HepG2 (cell line): ENCODE results near the gene RANBP3. TPM values are rescaled to one million over a fixed set of nuclear protein-coding genes. Genes with fewer than 3 reads are reported as not detected.

ENCODE experiments used
- ELF3 ChIP-seq: IDR thresholded peaks from 2 replicates; pipeline ENCODE4 v1.6.1; 2016; ENCODE audit warnings: missing genetic modification reagents, missing compliant biosample characterization
- HMGA1 ChIP-seq: sonication (generic); formaldehyde crosslinking; conservative IDR thresholded peaks from 2 replicates; pipeline ENCODE4 v1.4.0; 2020; ENCODE audit warnings: missing genetic modification reagents
- NFKBIZ ChIP-seq: IDR thresholded peaks from 2 replicates; pipeline ENCODE4 v1.6.1; 2018; ENCODE audit warnings: missing genetic modification reagents, missing compliant biosample characterization
- NKX3-1 ChIP-seq: sonication (generic); formaldehyde crosslinking; IDR thresholded peaks from 2 replicates; pipeline ENCODE4 v1.5.0; 2020; ENCODE audit warnings: missing genetic modification reagents
- NR3C1 ChIP-seq: sonication (generic); formaldehyde crosslinking; IDR thresholded peaks from 2 replicates; pipeline ENCODE4 v1.4.0; 2020; ENCODE audit warnings: missing genetic modification reagents
- RFXANK ChIP-seq: IDR thresholded peaks from 2 replicates; pipeline ENCODE4 v1.6.1; 2016
- ZNF205 ChIP-seq: IDR thresholded peaks from 2 replicates; pipeline ENCODE4 v1.6.1; 2018; ENCODE audit warnings: missing biosample characterization, missing genetic modification reagents
- ZNF235 ChIP-seq: sonication (generic); formaldehyde crosslinking; IDR thresholded peaks from 2 replicates; pipeline ENCODE4 v1.8.1; 2023; ENCODE audit warnings: mild to moderate bottlenecking, missing genetic modification reagents, borderline replicate concordance
- ZNF256 ChIP-seq: sonication (generic); formaldehyde crosslinking; conservative IDR thresholded peaks from 2 replicates; pipeline ENCODE4 v1.4.0; 2020; ENCODE audit warnings: missing genetic modification reagents
- ZNF749 ChIP-seq: sonication (generic); formaldehyde crosslinking; IDR thresholded peaks from 2 replicates; pipeline ENCODE4 v1.8.0; 2022; ENCODE audit warnings: mild to moderate bottlenecking, missing genetic modification reagents, moderate library complexity, borderline replicate concordance
- ZNF839 ChIP-seq: sonication (generic); formaldehyde crosslinking; IDR thresholded peaks from 2 replicates; pipeline ENCODE4 v1.4.0; 2020; ENCODE audit warnings: missing genetic modification reagents, mild to moderate bottlenecking, borderline replicate concordance
- polyA plus RNA-seq, 8 experiments: library from polyadenylated mRNA; depleted of rRNA in 3 of 8; stranded (reverse) in 7 of 8; unstranded in 1 of 8; fragments of >200 nt; fragmentation: Illumina TruSeq in 4 of 8; extraction: Trizol in 4 of 8; gene quantifications; 2 replicates each; pipeline versions ENCODE4 v1.2.1 to v1.2.3, GENCODE V29; 2011 to 2016; ENCODE audit warnings: low read depth in 4 of 8, missing spikeins in 1 of 8, mixed read lengths in 1 of 8; ENCODE audit not compliant: insufficient read depth in 1 of 8
- total RNA-seq, 5 experiments: library from RNA; depleted of rRNA; stranded (reverse); fragments of >200 nt; fragmentation: Illumina TruSeq; extraction: Trizol; gene quantifications; 2 replicates each; pipeline ENCODE4 v1.2.3, GENCODE V29; 2016; ENCODE audit warnings: low read depth in 1 of 5
- TF ChIP-seq, protein P1 (sequence below), 2 experiments: sonication (generic) in 1 of 2; formaldehyde crosslinking in 1 of 2; IDR thresholded peaks; 2 replicates each; pipeline versions ENCODE4 v1.4.0 to v1.6.1; 2016 to 2020; ENCODE audit warnings: borderline replicate concordance in 1 of 2, low read depth in 1 of 2, mild to moderate bottlenecking in 1 of 2, missing genetic modification reagents in 1 of 2
- TF ChIP-seq, protein P2 (sequence below): sonication (generic); formaldehyde crosslinking; conservative IDR thresholded peaks from 2 replicates; pipeline ENCODE4 v1.8.1; 2023; ENCODE audit warnings: missing genetic modification reagents
- TF ChIP-seq, protein P3 (sequence below): sonication (generic); formaldehyde crosslinking; IDR thresholded peaks from 2 replicates; pipeline ENCODE4 v1.5.0; 2020; ENCODE audit warnings: mild to moderate bottlenecking, missing genetic modification reagents
- TF ChIP-seq, protein P4 (sequence below): conservative IDR thresholded peaks from 2 replicates; pipeline ENCODE4 v1.6.1; 2018; ENCODE audit warnings: missing genetic modification reagents
- TF ChIP-seq, protein P5 (sequence below): sonication (generic); formaldehyde crosslinking; IDR thresholded peaks from 2 replicates; pipeline ENCODE4 v1.5.0; 2020; ENCODE audit warnings: missing genetic modification reagents, mild to moderate bottlenecking, borderline replicate concordance
- TF ChIP-seq, protein P6 (sequence below): IDR thresholded peaks from 2 replicates; pipeline ENCODE4 v1.6.1; 2016; ENCODE audit warnings: missing compliant biosample characterization, missing genetic modification reagents, borderline replicate concordance

Gene RANBP3
- total and polyA plus RNA-seq, 2 of the 13 experiments (the other 11 are each of a cell fraction or from before 2014, with no cell fraction given): 39.5 to 149 TPM

DNA sequence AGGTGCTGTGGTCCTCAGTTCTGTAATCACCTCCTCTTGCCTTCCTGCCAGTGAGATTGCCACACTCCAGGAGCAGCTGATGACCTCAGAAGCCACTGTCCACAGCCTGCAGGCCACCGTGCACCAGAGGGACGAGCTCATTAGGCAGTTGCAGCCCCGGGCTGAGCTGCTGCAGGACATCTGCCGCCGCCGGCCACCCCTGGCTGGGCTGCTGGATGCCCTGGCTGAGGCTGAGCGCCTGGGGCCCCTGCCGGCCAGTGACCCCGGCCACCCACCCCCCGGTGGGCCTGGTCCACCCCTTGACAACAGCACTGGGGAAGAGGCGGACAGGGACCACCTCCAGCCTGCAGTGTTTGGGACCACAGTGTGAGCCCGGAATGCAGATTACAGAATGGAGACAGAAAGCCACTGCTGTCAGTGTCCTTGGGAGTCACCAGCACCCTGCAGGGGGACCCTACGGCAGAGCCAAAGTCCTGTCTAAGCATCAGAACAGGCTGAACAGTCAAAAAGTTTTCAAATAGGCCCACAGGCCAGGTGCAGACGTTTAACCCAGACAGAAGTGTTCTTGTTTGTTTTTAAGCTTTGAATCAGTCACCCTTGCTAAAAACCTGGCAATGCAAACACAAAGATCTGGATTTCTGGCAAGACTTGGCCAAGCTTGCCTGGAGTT, 69.0 kb downstream of the RANBP3 start (continued):
- TF ChIP-seq, protein P1, sequence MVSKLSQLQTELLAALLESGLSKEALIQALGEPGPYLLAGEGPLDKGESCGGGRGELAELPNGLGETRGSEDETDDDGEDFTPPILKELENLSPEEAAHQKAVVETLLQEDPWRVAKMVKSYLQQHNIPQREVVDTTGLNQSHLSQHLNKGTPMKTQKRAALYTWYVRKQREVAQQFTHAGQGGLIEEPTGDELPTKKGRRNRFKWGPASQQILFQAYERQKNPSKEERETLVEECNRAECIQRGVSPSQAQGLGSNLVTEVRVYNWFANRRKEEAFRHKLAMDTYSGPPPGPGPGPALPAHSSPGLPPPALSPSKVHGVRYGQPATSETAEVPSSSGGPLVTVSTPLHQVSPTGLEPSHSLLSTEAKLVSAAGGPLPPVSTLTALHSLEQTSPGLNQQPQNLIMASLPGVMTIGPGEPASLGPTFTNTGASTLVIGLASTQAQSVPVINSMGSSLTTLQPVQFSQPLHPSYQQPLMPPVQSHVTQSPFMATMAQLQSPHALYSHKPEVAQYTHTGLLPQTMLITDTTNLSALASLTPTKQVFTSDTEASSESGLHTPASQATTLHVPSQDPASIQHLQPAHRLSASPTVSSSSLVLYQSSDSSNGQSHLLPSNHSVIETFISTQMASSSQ (IDR thresholded peaks at IDR 0.05; ENCODE audit: low read depth): no peak
- TF ChIP-seq, protein P1 (CRISPR knock-in tag; IDR thresholded peaks at IDR 0.05; ENCODE audit: borderline replicate concordance): peak; percentile 41; the same call in 1 of the 2 replicates
- TF ChIP-seq ZNF839 (CRISPR knock-in tag) (no peak), ZNF256 (no peak), NR3C1 (no peak), ZNF235 (CRISPR knock-in tag) (peak; percentile 49; the same call in 1 of the 2 replicates), HMGA1 (CRISPR knock-in tag) (no peak), RFXANK (CRISPR knock-in tag) (no peak), ELF3 (CRISPR knock-in tag) (no peak), NFKBIZ (CRISPR knock-in tag) (no peak), NKX3-1 (CRISPR knock-in tag) (no peak), ZNF205 (CRISPR knock-in tag) (no peak), ZNF749 (CRISPR knock-in tag) (peak; percentile 10; the same call in 1 of the 2 replicates)
- TF ChIP-seq, protein P2, sequence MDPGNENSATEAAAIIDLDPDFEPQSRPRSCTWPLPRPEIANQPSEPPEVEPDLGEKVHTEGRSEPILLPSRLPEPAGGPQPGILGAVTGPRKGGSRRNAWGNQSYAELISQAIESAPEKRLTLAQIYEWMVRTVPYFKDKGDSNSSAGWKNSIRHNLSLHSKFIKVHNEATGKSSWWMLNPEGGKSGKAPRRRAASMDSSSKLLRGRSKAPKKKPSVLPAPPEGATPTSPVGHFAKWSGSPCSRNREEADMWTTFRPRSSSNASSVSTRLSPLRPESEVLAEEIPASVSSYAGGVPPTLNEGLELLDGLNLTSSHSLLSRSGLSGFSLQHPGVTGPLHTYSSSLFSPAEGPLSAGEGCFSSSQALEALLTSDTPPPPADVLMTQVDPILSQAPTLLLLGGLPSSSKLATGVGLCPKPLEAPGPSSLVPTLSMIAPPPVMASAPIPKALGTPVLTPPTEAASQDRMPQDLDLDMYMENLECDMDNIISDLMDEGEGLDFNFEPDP (CRISPR knock-in tag): no peak
- TF ChIP-seq, protein P3, sequence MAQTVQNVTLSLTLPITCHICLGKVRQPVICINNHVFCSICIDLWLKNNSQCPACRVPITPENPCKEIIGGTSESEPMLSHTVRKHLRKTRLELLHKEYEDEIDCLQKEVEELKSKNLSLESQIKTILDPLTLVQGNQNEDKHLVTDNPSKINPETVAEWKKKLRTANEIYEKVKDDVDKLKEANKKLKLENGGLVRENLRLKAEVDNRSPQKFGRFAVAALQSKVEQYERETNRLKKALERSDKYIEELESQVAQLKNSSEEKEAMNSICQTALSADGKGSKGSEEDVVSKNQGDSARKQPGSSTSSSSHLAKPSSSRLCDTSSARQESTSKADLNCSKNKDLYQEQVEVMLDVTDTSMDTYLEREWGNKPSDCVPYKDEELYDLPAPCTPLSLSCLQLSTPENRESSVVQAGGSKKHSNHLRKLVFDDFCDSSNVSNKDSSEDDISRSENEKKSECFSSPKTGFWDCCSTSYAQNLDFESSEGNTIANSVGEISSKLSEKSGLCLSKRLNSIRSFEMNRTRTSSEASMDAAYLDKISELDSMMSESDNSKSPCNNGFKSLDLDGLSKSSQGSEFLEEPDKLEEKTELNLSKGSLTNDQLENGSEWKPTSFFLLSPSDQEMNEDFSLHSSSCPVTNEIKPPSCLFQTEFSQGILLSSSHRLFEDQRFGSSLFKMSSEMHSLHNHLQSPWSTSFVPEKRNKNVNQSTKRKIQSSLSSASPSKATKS (CRISPR knock-in tag): no peak
- TF ChIP-seq, protein P4, sequence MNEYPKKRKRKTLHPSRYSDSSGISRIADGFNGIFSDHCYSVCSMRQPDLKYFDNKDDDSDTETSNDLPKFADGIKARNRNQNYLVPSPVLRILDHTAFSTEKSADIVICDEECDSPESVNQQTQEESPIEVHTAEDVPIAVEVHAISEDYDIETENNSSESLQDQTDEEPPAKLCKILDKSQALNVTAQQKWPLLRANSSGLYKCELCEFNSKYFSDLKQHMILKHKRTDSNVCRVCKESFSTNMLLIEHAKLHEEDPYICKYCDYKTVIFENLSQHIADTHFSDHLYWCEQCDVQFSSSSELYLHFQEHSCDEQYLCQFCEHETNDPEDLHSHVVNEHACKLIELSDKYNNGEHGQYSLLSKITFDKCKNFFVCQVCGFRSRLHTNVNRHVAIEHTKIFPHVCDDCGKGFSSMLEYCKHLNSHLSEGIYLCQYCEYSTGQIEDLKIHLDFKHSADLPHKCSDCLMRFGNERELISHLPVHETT (CRISPR knock-in tag): peak; percentile 56; the same call in 1 of the 2 replicates
- TF ChIP-seq, protein P5, sequence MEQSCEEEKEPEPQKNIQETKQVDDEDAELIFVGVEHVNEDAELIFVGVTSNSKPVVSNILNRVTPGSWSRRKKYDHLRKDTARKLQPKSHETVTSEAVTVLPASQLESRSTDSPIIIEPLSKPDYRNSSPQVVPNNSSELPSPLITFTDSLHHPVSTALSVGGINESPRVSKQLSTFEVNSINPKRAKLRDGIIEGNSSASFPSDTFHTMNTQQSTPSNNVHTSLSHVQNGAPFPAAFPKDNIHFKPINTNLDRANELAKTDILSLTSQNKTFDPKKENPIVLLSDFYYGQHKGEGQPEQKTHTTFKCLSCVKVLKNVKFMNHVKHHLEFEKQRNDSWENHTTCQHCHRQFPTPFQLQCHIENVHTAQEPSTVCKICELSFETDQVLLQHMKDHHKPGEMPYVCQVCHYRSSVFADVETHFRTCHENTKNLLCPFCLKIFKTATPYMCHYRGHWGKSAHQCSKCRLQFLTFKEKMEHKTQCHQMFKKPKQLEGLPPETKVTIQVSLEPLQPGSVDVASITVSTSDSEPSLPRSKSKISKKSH (CRISPR knock-in tag): no peak
- TF ChIP-seq, protein P6, sequence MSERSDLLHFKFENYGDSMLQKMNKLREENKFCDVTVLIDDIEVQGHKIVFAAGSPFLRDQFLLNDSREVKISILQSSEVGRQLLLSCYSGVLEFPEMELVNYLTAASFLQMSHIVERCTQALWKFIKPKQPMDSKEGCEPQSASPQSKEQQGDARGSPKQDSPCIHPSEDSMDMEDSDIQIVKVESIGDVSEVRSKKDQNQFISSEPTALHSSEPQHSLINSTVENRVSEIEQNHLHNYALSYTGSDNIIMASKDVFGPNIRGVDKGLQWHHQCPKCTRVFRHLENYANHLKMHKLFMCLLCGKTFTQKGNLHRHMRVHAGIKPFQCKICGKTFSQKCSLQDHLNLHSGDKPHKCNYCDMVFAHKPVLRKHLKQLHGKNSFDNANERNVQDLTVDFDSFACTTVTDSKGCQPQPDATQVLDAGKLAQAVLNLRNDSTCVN (CRISPR knock-in tag): no peak
